ENCODE data around the gene RBKS. TPM values are rescaled to one million over a fixed set of nuclear protein-coding genes. Genes with fewer than 3 reads are reported as not detected.
"Not testable (repeated sequence)": the region's sequence is repeated elsewhere in the genome, so short reads cannot be mapped to it uniquely, and the experiment has no call there.

The RBKS gene
- total RNA-seq, 1 donor from 2014 or later, result 0.79 TPM

- DNase-seq (ENCODE audit: low read depth, low spot score), result no peak
Observed at GRCh38 chr2:27906074-27906473, 15.9 kb upstream of the RBKS start.

- DNase-seq (ENCODE audit: low read depth, low spot score), result no peak
Observed at GRCh38 chr2:27904405-27904665, 14.1 kb upstream of the RBKS start.

GRCh38 chr2:27903649-27904404 lies 13.6 kb upstream of the RBKS start:
- DNase-seq (ENCODE audit: low read depth, low spot score), result no peak

- DNase-seq (ENCODE audit: low read depth, low spot score), result no peak
Observed at GRCh38 chr2:27903018-27903417, 12.8 kb upstream of the RBKS start.

- no peak for DNase-seq (ENCODE audit: low read depth, low spot score)
Observed at GRCh38 chr2:27902098-27902497, 11.9 kb upstream of the RBKS start.

- no peak for DNase-seq (ENCODE audit: low read depth, low spot score)
Observed at GRCh38 chr2:27901234-27901633, 11.0 kb upstream of the RBKS start.

GRCh38 chr2:27897717-27898116 lies 7.5 kb upstream of the RBKS start:
- DNase-seq (ENCODE audit: low read depth, low spot score), result no peak

- no peak for DNase-seq (ENCODE audit: low read depth, low spot score)
Observed at GRCh38 chr2:27893006-27893405, 2.8 kb upstream of the RBKS start.

GRCh38 chr2:27891673-27892105 lies 1.5 kb upstream of the RBKS start:
- DNase-seq (ENCODE audit: low read depth, low spot score), result no peak

GRCh38 chr2:27890924-27891672 lies 911 bp upstream of the RBKS start:
- DNase-seq (ENCODE audit: low read depth, low spot score), result no peak

GRCh38 chr2:27889774-27890145 lies 427 bp downstream of the RBKS start:
- DNase-seq (ENCODE audit: low read depth, low spot score), result no peak

- no peak for DNase-seq (ENCODE audit: low read depth, low spot score)
Observed at GRCh38 chr2:27888790-27889189, 1.4 kb downstream of the RBKS start.

GRCh38 chr2:27887830-27888229 lies 2.4 kb downstream of the RBKS start:
- no peak for DNase-seq (ENCODE audit: low read depth, low spot score)

- DNase-seq (ENCODE audit: low read depth, low spot score), result no peak
Observed at GRCh38 chr2:27887111-27887510, 3.1 kb downstream of the RBKS start.

GRCh38 chr2:27886322-27886721 lies 3.9 kb downstream of the RBKS start:
- DNase-seq (ENCODE audit: low read depth, low spot score), result no peak

- no peak for DNase-seq (ENCODE audit: low read depth, low spot score)
Observed at GRCh38 chr2:27885661-27886060, 4.5 kb downstream of the RBKS start.

- no peak for DNase-seq (ENCODE audit: low read depth, low spot score)
Observed at GRCh38 chr2:27885234-27885633, 5.0 kb downstream of the RBKS start.

GRCh38 chr2:27884601-27885000 lies 5.6 kb downstream of the RBKS start:
- no peak for DNase-seq (ENCODE audit: low read depth, low spot score)

GRCh38 chr2:27882584-27882922 lies 7.6 kb downstream of the RBKS start:
- not testable (repeated sequence) for DNase-seq (ENCODE audit: low read depth, low spot score)

- DNase-seq (ENCODE audit: low read depth, low spot score), result not testable (repeated sequence)
Observed at GRCh38 chr2:27881815-27882583, 8.2 kb downstream of the RBKS start.

GRCh38 chr2:27878825-27879224 lies 11.4 kb downstream of the RBKS start:
- DNase-seq (ENCODE audit: low read depth, low spot score), result no peak

GRCh38 chr2:27875089-27875881 lies 14.9 kb downstream of the RBKS start:
- no peak for DNase-seq (ENCODE audit: low read depth, low spot score)
